Hindlimb muscle (tissue), 1 donor: ENCODE measurements around the gene SBF2. TPM values are rescaled to one million over a fixed set of nuclear protein-coding genes. Genes with fewer than 3 reads are reported as not detected.
"Not testable (repeated sequence)": the region's sequence is repeated elsewhere in the genome, so short reads cannot be mapped to it uniquely, and the experiment has no call there.

Experiments
- DNase-seq: peaks from one replicate; pipeline ENCODE4 v3.0.0-alpha.2; 2013
- polyA plus RNA-seq: library from polyadenylated mRNA; unstranded; fragments of 120-200 nt; gene quantifications from one replicate; pipeline ENCODE4 v1.2.1, GENCODE V29; 2013; ENCODE audit not compliant: insufficient read length

SBF2 gene
- polyA plus RNA-seq, 1 donor: 24.9 TPM

DNA sequence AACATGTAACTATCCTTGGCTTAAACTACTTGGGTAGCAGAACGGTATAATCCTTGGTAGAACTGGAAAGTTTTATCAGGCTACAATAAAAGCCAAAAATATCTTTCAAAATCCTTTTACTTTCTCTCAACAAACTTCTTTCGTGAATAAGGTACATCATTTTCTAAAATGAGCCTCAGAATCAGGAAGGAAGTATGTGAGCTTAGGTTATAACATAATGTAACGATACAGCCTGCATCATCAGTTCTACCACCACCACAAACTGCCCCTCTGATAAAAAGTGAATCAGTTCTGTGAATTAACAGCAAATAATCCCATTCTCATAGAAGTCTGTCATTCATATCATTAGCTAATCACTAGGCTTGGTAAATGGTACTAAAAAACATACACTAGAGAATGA is 244.3 kb downstream of the SBF2 start:
- no peak for DNase-seq

DNA sequence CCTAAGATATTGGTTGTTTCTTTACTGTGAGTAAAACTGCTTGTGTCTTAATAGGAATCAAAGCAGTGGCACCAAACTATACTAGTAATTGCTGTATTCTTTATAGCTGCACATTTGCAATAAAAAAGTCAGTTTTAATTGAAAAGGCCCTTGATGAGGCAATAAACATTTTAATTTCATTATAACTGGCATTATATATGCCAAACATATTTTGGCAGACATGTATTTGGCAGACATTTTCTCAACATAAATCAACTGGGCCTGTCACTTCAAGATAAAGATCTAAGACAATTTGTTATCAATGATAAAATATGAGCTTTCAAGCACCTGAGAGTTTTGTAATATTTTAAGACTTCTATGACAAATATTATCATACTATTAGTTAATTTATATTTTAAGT is 245.7 kb downstream of the SBF2 start:
- no peak for DNase-seq

DNA sequence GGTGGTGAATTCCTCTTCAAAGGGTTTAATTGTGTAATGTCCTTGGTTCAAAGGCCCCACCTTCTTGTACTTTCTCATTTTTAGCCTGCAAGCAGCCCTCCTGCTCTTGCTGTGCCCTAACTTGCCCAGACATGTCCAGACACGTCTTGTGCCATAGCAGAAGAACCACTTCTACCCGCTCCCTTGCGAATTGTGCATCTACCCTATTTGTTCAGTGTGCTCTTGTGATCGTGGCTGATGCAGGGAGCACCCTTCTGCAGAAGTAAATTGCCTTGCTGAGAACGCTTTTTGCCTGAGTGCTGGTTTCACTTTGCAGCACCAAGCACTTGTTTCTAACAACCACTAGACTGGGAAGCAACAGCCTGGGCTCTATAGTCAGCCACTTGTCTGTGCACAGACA is 249.4 kb downstream of the SBF2 start:
- no peak for DNase-seq

DNA sequence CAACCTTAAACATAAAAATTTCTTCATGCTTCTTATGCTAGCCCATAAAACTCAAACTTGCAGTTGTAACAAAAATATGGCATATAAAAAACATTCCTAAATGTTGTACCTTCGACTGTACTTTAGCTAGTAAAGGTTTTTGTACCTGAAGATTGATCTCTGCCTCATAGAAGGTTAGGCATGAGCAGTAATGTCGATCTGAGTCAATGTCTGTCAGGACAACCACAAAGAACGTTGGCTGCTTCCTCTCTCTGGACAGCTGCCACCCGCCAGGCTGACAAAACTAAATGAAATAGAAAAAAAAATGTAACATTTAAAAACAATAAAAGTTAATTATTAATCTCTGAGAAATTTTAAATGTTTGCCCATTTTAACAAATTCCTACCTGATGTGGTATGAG is 251.3 kb downstream of the SBF2 start:
- DNase-seq: no peak

GRCh38 chr11:10041748-10042446 is 252.1 kb downstream of the SBF2 start:
- DNase-seq: no peak

- DNase-seq: no peak
These were observed 252.7 kb downstream of the SBF2 start for GRCh38 chr11:10041332-10041731.

DNA sequence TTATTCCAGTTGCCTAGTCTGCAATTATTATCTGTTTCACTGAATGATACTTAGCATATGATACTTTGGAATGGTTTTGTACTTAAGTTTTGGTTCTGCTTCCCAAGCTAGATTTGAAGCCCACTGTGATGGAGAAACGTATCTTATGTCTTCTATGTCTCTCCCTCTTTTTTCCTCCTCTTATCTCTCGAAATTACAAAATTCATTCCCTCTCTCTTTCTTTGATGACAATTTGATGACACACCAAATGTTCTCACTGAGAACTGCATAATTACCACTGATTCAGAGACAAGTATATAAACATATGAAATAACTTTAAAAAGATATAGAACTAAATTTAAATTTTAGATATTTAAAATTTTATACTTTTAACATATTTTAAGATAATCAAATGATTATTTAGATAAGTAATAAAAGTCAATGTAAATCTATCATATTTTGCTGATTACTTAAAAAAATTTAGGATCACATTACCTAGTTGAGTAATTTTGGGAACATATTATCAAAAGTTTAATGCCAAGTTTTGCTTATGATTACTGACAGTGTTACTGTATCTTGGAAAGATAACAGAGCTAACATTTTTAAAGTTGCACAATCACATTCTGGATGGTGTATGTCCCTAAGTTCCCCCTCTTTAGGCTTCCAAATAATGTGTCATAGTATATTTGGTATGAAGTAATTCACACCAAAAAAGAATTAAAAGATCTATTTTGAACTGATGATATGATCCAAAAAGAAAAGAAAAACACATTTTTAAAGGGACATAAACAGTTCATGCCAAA is 255.3 kb downstream of the SBF2 start:
- DNase-seq: no peak

- DNase-seq: not testable (repeated sequence)
These were observed 258.1 kb downstream of the SBF2 start for GRCh38 chr11:10035932-10036331.

DNA sequence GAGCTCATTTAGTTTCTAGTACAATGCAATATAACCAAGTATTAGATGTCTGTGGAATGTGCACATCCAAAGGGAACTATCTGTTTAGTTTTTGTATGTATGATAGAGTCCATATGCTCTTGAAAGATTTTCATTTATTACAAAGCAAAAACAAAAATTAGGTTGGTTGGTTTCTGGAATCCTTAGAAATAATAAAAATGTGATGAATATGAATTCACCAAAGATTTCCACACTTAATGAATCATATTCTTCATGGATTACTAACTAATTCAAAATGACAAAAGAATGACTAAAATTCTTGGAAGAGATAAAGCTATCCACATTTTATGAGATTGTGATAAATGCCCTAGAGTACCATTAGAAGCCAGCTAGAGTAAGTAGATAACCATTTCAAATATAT is 261.1 kb downstream of the SBF2 start:
- no peak for DNase-seq

- no peak for DNase-seq
These were observed 263.9 kb downstream of the SBF2 start for GRCh38 chr11:10030122-10030490.

DNA sequence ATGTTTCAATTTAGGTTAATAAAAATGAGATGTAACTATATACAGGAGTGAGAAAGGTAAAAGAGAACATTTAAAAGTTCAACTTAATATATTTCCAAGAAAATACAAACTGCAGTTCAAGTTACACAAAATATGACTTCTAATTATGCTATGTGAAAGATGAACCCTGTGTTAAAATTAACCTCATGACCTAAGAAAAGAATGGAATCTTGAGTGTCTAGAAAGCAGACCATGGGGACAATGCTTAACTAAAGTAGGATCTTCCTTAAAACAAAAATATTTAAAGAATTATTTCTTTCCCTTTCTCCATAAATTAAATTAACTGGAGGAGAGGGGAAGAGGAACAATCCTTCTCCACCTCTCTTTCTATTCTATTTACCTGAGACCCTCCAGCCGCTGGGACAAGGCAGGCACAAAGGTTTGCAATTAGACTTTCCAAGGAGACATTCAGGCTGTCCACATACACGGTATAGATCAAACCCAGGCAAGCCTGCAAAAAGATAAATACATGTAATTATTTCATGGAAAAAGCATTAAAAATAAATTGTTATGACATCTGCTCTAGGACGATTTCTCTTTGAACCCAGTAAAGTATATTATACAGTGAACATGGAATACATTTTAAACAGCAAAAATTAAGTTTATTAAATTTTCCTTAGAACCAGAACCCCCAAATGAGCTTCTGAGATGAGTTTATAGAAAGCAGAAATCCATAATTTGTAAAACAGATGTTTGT is 264.5 kb downstream of the SBF2 start:
- DNase-seq: no peak

GRCh38 chr11:10026514-10026913 is 267.5 kb downstream of the SBF2 start:
- DNase-seq: no peak

- DNase-seq: no peak
These were observed 270.8 kb downstream of the SBF2 start for GRCh38 chr11:10023212-10023611.

GRCh38 chr11:10022764-10023163 is 271.3 kb downstream of the SBF2 start:
- DNase-seq: no peak

- DNase-seq: no peak
These were observed 272.5 kb downstream of the SBF2 start for GRCh38 chr11:10021563-10021962.

DNA sequence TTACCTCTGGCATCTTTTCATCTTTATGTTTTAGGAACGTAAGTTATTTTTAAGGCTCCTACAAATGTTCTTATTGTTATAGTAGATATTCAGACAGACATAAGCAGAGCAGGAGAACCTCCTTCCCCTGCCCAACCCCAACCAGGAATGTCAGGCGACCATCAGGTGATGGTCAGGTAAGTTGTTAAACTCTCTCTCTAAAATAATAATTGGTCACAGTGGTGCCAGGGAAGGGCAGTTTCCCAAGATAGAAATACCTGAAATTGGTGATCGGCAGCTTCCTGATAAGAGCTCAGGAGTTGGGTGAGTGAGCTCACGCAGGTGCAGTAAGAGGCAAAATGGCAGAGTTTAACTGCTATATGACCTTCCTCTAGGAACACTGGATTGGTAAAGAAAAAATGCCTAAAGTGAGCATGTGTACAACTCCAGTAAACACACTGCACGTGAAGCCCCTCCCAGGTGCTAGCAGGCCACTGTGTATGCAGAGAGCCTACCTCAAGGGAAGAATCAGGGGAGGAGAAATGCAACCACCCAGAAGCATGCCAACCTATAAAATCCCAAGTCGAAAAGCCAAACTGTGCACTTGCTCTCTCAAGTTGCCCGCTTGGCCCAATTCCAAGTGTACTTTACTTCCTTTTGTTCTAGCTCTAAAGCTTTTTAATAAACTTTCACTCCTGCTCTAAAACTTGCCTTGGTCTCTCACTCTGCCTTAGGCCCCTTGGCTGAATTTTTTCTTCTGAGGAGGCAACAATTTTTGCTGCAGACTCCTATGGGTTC is 273.9 kb downstream of the SBF2 start:
- no peak for DNase-seq

DNA sequence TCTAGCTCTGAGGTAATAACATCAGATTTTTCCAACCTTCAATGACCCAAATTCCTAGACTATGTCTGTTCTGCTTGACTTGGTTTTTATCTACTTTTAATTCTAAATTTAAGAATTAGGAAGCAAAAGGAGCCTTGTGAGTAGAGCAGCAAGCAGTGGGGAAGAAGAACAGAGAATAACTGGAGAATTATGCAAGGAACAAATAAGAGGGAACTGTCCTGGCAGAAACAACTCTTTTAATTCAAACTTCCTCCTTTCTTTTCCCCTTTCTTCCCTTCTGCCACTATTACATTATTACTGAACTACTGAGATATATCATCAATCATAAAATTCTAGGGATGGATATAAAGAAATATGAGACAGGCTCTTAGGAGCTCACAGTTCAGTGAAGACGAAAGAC is 276.1 kb downstream of the SBF2 start:
- DNase-seq: no peak

DNA sequence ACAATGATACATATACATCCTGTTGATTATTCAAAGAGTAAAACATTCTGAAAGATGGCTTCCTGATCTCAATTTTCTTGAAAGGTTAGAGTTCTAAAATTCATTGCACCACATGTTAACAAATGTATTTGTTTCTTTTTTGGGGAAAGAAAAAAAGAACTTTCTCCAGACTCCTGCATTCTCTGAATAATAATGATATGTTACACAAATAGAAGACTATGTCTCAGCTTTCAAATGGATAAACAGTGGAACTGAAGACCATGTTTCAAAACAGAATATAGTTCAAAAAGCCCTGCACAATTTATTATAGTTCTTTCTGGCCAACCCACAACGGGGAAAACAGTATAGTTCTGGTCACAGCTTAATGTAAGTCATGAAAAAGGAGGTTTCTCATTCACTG is 277.0 kb downstream of the SBF2 start:
- no peak for DNase-seq

- no peak for DNase-seq
These were observed 282.0 kb downstream of the SBF2 start for GRCh38 chr11:10012068-10012467.

DNA sequence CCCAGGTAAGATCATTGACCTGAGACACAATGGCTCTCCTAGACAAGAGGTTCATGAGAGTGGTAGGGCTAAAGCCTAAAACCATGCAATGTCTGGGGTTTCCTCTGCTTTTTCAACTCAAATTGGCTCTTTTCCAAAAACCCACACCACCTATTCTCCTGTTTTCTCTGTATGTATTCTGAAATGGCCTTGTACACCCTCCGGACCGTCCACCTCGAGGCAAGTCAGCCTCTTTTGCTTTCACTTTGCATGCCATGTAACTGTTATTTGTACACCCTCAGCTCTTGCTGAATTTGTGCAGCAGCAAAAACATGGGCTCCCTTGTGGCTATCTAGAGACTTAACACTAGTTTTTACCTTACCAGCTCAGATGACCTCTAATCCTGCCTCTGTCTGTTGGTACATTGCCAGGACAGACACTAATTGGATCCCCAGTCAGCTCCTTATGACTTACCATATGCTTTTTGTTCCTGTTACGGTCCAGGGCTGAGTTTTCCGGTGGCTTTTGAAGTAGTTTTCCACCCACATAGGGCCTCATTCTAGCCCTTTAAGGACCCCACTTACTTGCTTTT is 288.0 kb downstream of the SBF2 start:
- no peak for DNase-seq

GRCh38 chr11:10004526-10005113 is 289.4 kb downstream of the SBF2 start:
- no peak for DNase-seq

DNA sequence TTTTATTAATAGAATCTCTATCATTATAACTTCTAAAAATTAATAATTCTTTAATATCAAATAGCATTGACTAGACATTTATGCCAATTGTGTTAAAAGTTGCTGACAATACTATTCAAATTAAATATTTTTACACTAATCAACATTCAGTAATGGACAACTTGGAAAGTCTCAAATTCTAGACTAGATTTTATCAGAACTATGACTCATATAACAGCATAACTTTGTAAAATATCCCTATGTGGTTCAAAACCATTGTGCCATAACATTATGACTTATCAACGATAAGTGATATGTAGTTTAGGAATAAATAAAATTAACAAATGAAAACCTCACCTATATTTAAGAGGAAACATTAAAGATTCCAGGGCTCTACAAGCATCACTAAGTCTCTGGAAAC is 291.8 kb downstream of the SBF2 start:
- DNase-seq: no peak
